Measurements from ENCODE around the gene WEE2.
"Not testable (repeated sequence)": the region's sequence is repeated elsewhere in the genome, so short reads cannot be mapped to it uniquely, and the experiment has no call there.

WEE2 gene

GRCh38 chr7:141752634-141753033 is 44.5 kb downstream of the WEE2 start:
- no peaks in the 10 kb centered on the region for H3K27me3 ChIP-seq
- H3K4me2 ChIP-seq, result no peak overlapping the region
- no peak for TF ChIP-seq Cebpa-rat (IDR thresholded peaks at IDR 0.05)
- peaks cover 40% of the 10 kb centered on the region for H3K9me3 ChIP-seq
- H3K9ac ChIP-seq, result no peak overlapping the region
- H3K36me3 ChIP-seq, result peaks cover 100% of the 10 kb centered on the region
- H4K20me1 ChIP-seq, result 0 out of 2 replicates have a peak, but pooled peaks cover 4% of the 10 kb centered on the region
- no peak overlapping the region for H3K27ac ChIP-seq
- H3K4me3 ChIP-seq, result no peak overlapping the region
- no peaks in the 10 kb centered on the region for H3K4me1 ChIP-seq

DNA sequence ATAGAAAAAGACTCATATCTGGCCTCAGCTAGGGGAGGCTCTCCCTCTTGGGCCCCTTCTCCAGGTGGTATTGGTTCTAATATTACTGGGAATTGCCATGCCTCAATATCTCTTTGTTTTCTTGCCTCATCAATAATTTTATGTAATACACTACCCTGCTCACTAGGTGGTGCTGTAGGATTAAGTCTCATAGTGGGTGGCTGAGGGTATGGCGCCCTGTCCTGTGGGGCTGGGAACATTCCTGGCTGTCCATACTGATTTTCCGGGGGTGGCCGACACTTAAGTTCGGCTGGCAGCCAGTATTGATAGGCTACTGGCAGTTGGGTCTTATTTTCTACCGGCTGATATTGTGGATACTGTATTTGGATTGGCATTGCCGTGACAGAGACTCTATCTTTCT is 46.8 kb downstream of the WEE2 start:
- Histone ChIP-seq H4K20me1 (0 out of 2 replicates have a peak, but pooled peaks cover 4% of the 10 kb centered on the region), H3K27ac (no peak overlapping the region), H3K4me3 (no peak overlapping the region), H3K4me2 (no peak overlapping the region), H3K4me1 (no peaks in the 10 kb centered on the region), H3K36me3 (peaks cover 95% of the 10 kb centered on the region), H3K9ac (no peak overlapping the region), H3K27me3 (no peaks in the 10 kb centered on the region), H3K9me3 (peaks cover 31% of the 10 kb centered on the region)
- TF ChIP-seq Cebpa-rat (IDR thresholded peaks at IDR 0.05), result no peak

GRCh38 chr7:141763797-141764196 is 55.6 kb downstream of the WEE2 start, which contains the start of gene TAS2R3:
TAS2R3 (plus strand) TSS chr7:141764097; CDS start chr7:141764159, 62 bp downstream.
- no peaks in the 10 kb centered on the region for H3K27me3 ChIP-seq
- no peak within 1 kb of the TSS for H3K9ac ChIP-seq
- no peaks in the 10 kb centered on the region for H3K4me1 ChIP-seq
- no peak within 1 kb of the TSS for H3K27ac ChIP-seq
- H3K36me3 ChIP-seq, result peaks cover 76% of the 10 kb centered on the region
- no peak within 1 kb of the TSS for H3K4me3 ChIP-seq
- no peaks in the 10 kb centered on the region for H3K9me3 ChIP-seq
- no peak within 1 kb of the TSS for H3K4me2 ChIP-seq
- TF ChIP-seq Cebpa-rat (IDR thresholded peaks at IDR 0.05), result no peak
- H4K20me1 ChIP-seq, result no peaks in the 10 kb centered on the region

GRCh38 chr7:141770083-141770583 is 62.0 kb downstream of the WEE2 start:
- H3K4me3 ChIP-seq, H3K4me2 ChIP-seq, H3K27me3 ChIP-seq, H4K20me1 ChIP-seq, H3K9me3 ChIP-seq, H3K27ac ChIP-seq, H3K4me1 ChIP-seq, H3K9ac ChIP-seq: not testable (repeated sequence)
- H3K36me3 ChIP-seq, result peaks cover 18% of the 10 kb centered on the region; the same call in 1 of the 2 replicates

DNA sequence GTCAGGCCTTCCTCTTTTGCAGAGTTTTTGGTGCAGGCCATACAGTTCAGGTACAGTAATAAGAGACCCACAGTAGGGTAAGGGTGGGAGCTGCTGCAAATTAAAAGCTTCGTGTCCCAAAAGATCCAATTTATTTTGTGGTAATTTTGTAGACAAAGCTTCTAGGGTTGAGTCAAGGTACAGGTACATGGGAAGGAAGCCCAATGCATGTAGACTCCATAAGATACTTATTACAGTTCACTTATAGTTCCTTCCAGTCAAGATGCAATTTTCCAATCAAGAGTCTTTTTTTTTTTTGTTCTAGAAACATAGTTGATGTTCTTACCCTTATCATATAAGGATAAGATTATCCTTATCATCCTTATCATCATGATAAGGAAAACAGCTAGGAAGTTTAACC is 68.2 kb downstream of the WEE2 start, which contains the start of gene TAS2R4:
Gene TAS2R4 (plus strand): TSS at position 301 of the 400 bp plus-strand sequence. CDS start 1,815 bp downstream, outside the sequence.
- no peaks in the 10 kb centered on the region; the same call in 1 of the 2 replicates for H4K20me1 ChIP-seq

More for the DNA sequence above, 68.2 kb downstream of the WEE2 start, which contains the start of gene TAS2R4:
- H3K27ac ChIP-seq, result no peak within 1 kb of the TSS
- TF ChIP-seq Cebpa-rat (IDR thresholded peaks at IDR 0.05), result no peak
- no peak within 1 kb of the TSS for H3K4me2 ChIP-seq
- no peak within 1 kb of the TSS for H3K9ac ChIP-seq
- H3K9me3 ChIP-seq, result peaks cover 8% of the 10 kb centered on the region; the same call in 1 of the 2 replicates
- H3K27me3 ChIP-seq, result no peaks in the 10 kb centered on the region
- H3K36me3 ChIP-seq, result peaks cover 51% of the 10 kb centered on the region
- H3K4me1 ChIP-seq, result no peaks in the 10 kb centered on the region
- no peak within 1 kb of the TSS for H3K4me3 ChIP-seq
